HepG2 (cell line): Measurements from ENCODE around the gene FAM83C. TPM values are rescaled to one million over a fixed set of nuclear protein-coding genes. Genes with fewer than 3 reads are reported as not detected.
A peak's percentile ranks its signal among the peaks of the same experiment; 100 is the strongest.

ENCODE experiments used
- ATF3 ChIP-seq: sonication (generic); formaldehyde crosslinking; IDR thresholded peaks from 2 replicates; pipeline ENCODE4 v1.4.0; 2020; ENCODE audit warnings: missing genetic modification reagents
- ELF4 ChIP-seq: sonication (generic); formaldehyde crosslinking; IDR thresholded peaks from 2 replicates; pipeline ENCODE4 v1.5.0; 2020; ENCODE audit warnings: missing genetic modification reagents, mild to moderate bottlenecking, moderate library complexity, borderline replicate concordance
- FUBP1 ChIP-seq: sonication (generic); formaldehyde crosslinking; IDR thresholded peaks from 2 replicates; pipeline ENCODE4 v1.5.1; 2020; ENCODE audit warnings: missing genetic modification reagents, mild to moderate bottlenecking, borderline replicate concordance
- HOXD1 ChIP-seq: sonication (generic); formaldehyde crosslinking; IDR thresholded peaks from 2 replicates; pipeline ENCODE4 v1.5.0; 2020; ENCODE audit warnings: missing genetic modification reagents
- KLF9 ChIP-seq: IDR thresholded peaks from 2 replicates; pipeline ENCODE4 v1.6.1; 2016; ENCODE audit warnings: low read depth
- THAP8 ChIP-seq: sonication (generic); formaldehyde crosslinking; IDR thresholded peaks from 2 replicates; pipeline ENCODE4 v1.5.1; 2020; ENCODE audit warnings: missing genetic modification reagents, mild to moderate bottlenecking, borderline replicate concordance
- ZBTB40 ChIP-seq, 2 experiments: fragments of 450-650 bp in 1 of 2; sonication (generic) in 1 of 2; formaldehyde crosslinking in 1 of 2; IDR thresholded peaks; 2 replicates each; pipeline versions ENCODE4 v1.6.1 to v1.8.0; 2016 to 2022; ENCODE audit warnings: antibody characterized with exemption in 1 of 2, mild to moderate bottlenecking in 1 of 2, missing genetic modification reagents in 1 of 2
- ZNF557 ChIP-seq: sonication (generic); formaldehyde crosslinking; IDR thresholded peaks from 2 replicates; pipeline ENCODE4 v1.4.0; 2020; ENCODE audit warnings: missing genetic modification reagents
- ZNF572 ChIP-seq: sonication (generic); formaldehyde crosslinking; IDR thresholded peaks from 2 replicates; pipeline ENCODE4 v1.5.1; 2020; ENCODE audit warnings: mild to moderate bottlenecking, missing genetic modification reagents
- ZNF766 ChIP-seq: sonication (generic); formaldehyde crosslinking; IDR thresholded peaks from 2 replicates; pipeline ENCODE4 v1.5.0; 2020; ENCODE audit warnings: missing genetic modification reagents, borderline replicate concordance
- ZNF780A ChIP-seq: sonication (generic); formaldehyde crosslinking; IDR thresholded peaks from 2 replicates; pipeline ENCODE4 v1.8.0; 2022; ENCODE audit warnings: mild to moderate bottlenecking, missing genetic modification reagents, moderate library complexity
- polyA plus RNA-seq, 8 experiments: library from polyadenylated mRNA; depleted of rRNA in 3 of 8; stranded (reverse) in 7 of 8; unstranded in 1 of 8; fragments of >200 nt; fragmentation: Illumina TruSeq in 4 of 8; extraction: Trizol in 4 of 8; gene quantifications; 2 replicates each; pipeline versions ENCODE4 v1.2.1 to v1.2.3, GENCODE V29; 2011 to 2016; ENCODE audit warnings: low read depth in 4 of 8, missing spikeins in 1 of 8, mixed read lengths in 1 of 8; ENCODE audit not compliant: insufficient read depth in 1 of 8
- total RNA-seq, 5 experiments: library from RNA; depleted of rRNA; stranded (reverse); fragments of >200 nt; fragmentation: Illumina TruSeq; extraction: Trizol; gene quantifications; 2 replicates each; pipeline ENCODE4 v1.2.3, GENCODE V29; 2016; ENCODE audit warnings: low read depth in 1 of 5

The FAM83C gene
- total and polyA plus RNA-seq, 2 of the 13 experiments (the other 11 are each of a cell fraction or from before 2014, with no cell fraction given), result 0.04 TPM; not detected in 1

GRCh38 chr20:35293303-35294292 is 1.4 kb upstream of the FAM83C start (continued):
- no peak for TF ChIP-seq ZBTB40 (IDR thresholded peaks at IDR 0.05)
- TF ChIP-seq ZBTB40 (CRISPR knock-in tag; IDR thresholded peaks at IDR 0.05), result 0 out of 2 replicates have a peak, but pooled peaks have one; percentile 16
- TF ChIP-seq ATF3 (CRISPR knock-in tag), result no peak
- no peak for TF ChIP-seq THAP8 (CRISPR knock-in tag)
- TF ChIP-seq ELF4 (CRISPR knock-in tag), result 0 out of 2 replicates have a peak, but pooled peaks have one; percentile 35
- TF ChIP-seq ZNF780A (CRISPR knock-in tag), result no peak
- TF ChIP-seq ZNF557 (CRISPR knock-in tag), result no peak
- TF ChIP-seq ZNF572 (CRISPR knock-in tag), result no peak
- 0 out of 2 replicates have a peak, but pooled peaks have one; percentile 35 for TF ChIP-seq ZNF766 (CRISPR knock-in tag)
- no peak for TF ChIP-seq HOXD1 (CRISPR knock-in tag)
- no peak for TF ChIP-seq FUBP1 (CRISPR knock-in tag)
- TF ChIP-seq KLF9 (CRISPR knock-in tag), result no peak
